Measurements from ENCODE around the gene SIAE. TPM values are rescaled to one million over a fixed set of nuclear protein-coding genes. Genes with fewer than 3 reads are reported as not detected.
"Not testable (repeated sequence)": the region's sequence is repeated elsewhere in the genome, so short reads cannot be mapped to it uniquely, and the experiment has no call there.

The SIAE gene
- total RNA-seq, 4 donors from 2014 or later, result 33.9 to 52.5 (median 41.6) TPM

- no peak overlapping the region for H3K4me3 ChIP-seq (replicated peaks in 1 of 3)
- no peaks in the 10 kb centered on the region for H3K27me3 ChIP-seq
- no peak overlapping the region for H3K27ac ChIP-seq
- 39 to 57% methylated on average over 3 of the region's 3 CpGs for WGBS, 2 donors
- intact Hi-C loops (cut with DNase I), result no loop called here
- TF ChIP-seq CTCF (IDR thresholded peaks at IDR 0.05) (no peak), POLR2A (IDR thresholded peaks at IDR 0.05) (no peak)
- H3K4me1 ChIP-seq, result no peaks in the 10 kb centered on the region
- no peaks in the 10 kb centered on the region for H3K9me3 ChIP-seq
- no peaks in the 10 kb centered on the region for H3K36me3 ChIP-seq
- no peak for DNase-seq
These were observed 61.5 kb downstream of the SIAE start for GRCh38 chr11:124612045-124612444.

- Histone ChIP-seq H3K27me3 (no peaks in the 10 kb centered on the region), H3K4me3 (replicated peaks in 1 of 3) (no peak within 1 kb of the TSS), H3K9me3 (no peaks in the 10 kb centered on the region), H3K27ac (no peak within 1 kb of the TSS), H3K36me3 (no peaks in the 10 kb centered on the region), H3K4me1 (no peaks in the 10 kb centered on the region)
- DNase-seq, result no peak
- intact Hi-C loops (cut with DNase I), result no loop called here
- WGBS, 2 donors, result 85 to 92% methylated on average over 4 of the region's 5 CpGs
- TF ChIP-seq CTCF (IDR thresholded peaks at IDR 0.05) (no peak), POLR2A (IDR thresholded peaks at IDR 0.05) (no peak)
These were observed 62.5 kb downstream of the SIAE start, which contains the start of gene PANX3 for GRCh38 chr11:124611064-124611463. TSS of gene PANX3 (plus strand) at chr11:124611428. CDS start at chr11:124611557, 129 bp downstream.

- intact Hi-C loops (cut with DNase I), result no loop called here
These were observed 63.2 kb downstream of the SIAE start for GRCh38 chr11:124610295-124610694.

GRCh38 chr11:124608147-124608546 lies 65.4 kb downstream of the SIAE start:
- no peaks in the 10 kb centered on the region for H3K9me3 ChIP-seq
- intact Hi-C loops (cut with DNase I), result no loop called here
- no peak overlapping the region for H3K27ac ChIP-seq
- no peak overlapping the region for H3K4me3 ChIP-seq (replicated peaks in 1 of 3)
- H3K36me3 ChIP-seq, result no peaks in the 10 kb centered on the region
- DNase-seq, result no peak
- TF ChIP-seq CTCF (IDR thresholded peaks at IDR 0.05), result no peak
- TF ChIP-seq POLR2A (IDR thresholded peaks at IDR 0.05), result no peak
- no peaks in the 10 kb centered on the region for H3K4me1 ChIP-seq
- H3K27me3 ChIP-seq, result no peaks in the 10 kb centered on the region

More at GRCh38 chr11:124610295-124610694, 63.2 kb downstream of the SIAE start:
- Histone ChIP-seq H3K4me3 (replicated peaks in 1 of 3) (no peak overlapping the region), H3K4me1 (no peaks in the 10 kb centered on the region), H3K36me3 (no peaks in the 10 kb centered on the region), H3K9me3 (no peaks in the 10 kb centered on the region), H3K27ac (no peak overlapping the region), H3K27me3 (no peaks in the 10 kb centered on the region)
- TF ChIP-seq CTCF (IDR thresholded peaks at IDR 0.05) (no peak), POLR2A (IDR thresholded peaks at IDR 0.05) (no peak)
- DNase-seq, result no peak
- WGBS, 2 donors, result 77 to 91% methylated on average over 2 of the region's 2 CpGs

- 79 to 83% methylated on average over 3 of the region's 3 CpGs for WGBS, 2 donors
- Histone ChIP-seq H3K4me1 (no peaks in the 10 kb centered on the region), H3K36me3 (no peaks in the 10 kb centered on the region), H3K27me3 (no peaks in the 10 kb centered on the region), H3K4me3 (replicated peaks in 1 of 3) (no peak overlapping the region), H3K27ac (no peak overlapping the region), H3K9me3 (no peaks in the 10 kb centered on the region)
- TF ChIP-seq CTCF (IDR thresholded peaks at IDR 0.05) (no peak), POLR2A (IDR thresholded peaks at IDR 0.05) (no peak)
- no peak for DNase-seq
- intact Hi-C loops (cut with DNase I), result no loop called here
These were observed 67.8 kb downstream of the SIAE start for GRCh38 chr11:124605719-124606118.

GRCh38 chr11:124602723-124603122 lies 70.8 kb downstream of the SIAE start:
- intact Hi-C loops (cut with DNase I); DNase-seq; H3K4me1 ChIP-seq; H3K9me3 ChIP-seq; H3K4me3 ChIP-seq (replicated peaks in 1 of 3); H3K36me3 ChIP-seq; H3K27ac ChIP-seq; H3K27me3 ChIP-seq: not testable (repeated sequence)
- WGBS, 2 donors, result 82 to 86% methylated on average over 3 of the region's 3 CpGs
